ENCODE measurements around the gene NINJ2.
A peak's percentile ranks its signal among the peaks of the same experiment; 100 is the strongest.

NINJ2 gene

GRCh38 chr12:571795-572531 lies 91.3 kb downstream of the NINJ2 start:
- DNase-seq = no peak

GRCh38 chr12:570921-571794 lies 92.1 kb downstream of the NINJ2 start:
- DNase-seq = peak in 11 of 51 donors; percentile 13 to 56 (median 25)

DNA sequence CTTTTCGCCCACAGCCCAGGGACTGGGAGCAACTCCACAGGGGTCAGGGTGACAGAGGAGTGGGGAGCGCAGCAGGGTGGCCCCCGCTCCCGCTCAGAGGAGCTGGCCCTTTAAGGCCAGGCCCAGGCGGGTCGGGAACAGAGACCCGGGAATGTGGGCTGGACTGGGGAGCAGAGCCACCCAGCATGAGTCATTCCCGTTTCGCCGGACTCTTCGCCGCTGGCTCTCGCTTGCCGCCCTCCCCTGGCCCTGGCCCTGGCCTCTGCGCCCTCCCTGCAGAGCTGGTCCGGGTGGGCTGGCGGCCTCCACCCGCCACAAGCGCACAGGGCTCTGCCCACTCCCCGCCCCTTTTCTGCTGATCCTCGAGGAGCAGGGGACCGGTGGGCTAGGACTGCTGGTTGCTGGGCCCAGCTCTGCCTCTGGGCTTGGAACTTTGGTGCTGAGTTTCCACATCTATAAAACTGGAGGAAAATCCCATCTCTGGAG lies 92.8 kb downstream of the NINJ2 start:
- DNase-seq = peak in 12 of 51 donors; percentile 13 to 49 (median 38)

- peak; percentile 14 to 88 (median 63) for DNase-seq
Observed at GRCh38 chr12:569803-570434, 93.3 kb downstream of the NINJ2 start.

GRCh38 chr12:569091-569676 lies 94.1 kb downstream of the NINJ2 start:
- DNase-seq = no peak

- no peak for DNase-seq
Observed at GRCh38 chr12:568486-568885, 94.8 kb downstream of the NINJ2 start.

GRCh38 chr12:565589-566105 lies 97.6 kb downstream of the NINJ2 start:
- no peak for DNase-seq

GRCh38 chr12:565161-565560 lies 98.1 kb downstream of the NINJ2 start:
- no peak for DNase-seq

DNA sequence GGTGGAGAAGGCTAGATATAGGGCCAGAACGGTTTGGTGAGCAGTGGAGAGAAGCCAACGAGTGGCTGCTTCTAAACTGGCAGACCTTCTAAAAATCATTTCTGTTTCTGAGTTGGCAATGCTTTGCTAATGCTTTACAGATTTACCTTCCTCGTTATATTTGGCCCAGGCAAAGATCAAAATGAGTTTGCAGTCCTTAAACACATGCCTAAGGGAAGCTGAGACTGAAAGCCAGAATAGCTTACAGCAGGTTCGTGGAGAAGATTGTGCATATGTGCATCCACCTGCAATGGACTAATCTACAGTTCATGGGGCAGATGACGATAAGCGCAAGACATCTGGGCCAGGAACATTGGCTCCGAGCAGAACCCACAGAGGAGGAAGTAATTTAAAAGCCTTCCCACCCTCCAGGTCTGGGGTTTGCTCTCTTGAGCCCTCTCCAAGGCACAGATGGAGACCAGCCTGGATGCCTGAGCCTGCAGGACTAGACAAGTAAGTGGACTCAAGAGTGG lies 99.4 kb downstream of the NINJ2 start:
- DNase-seq = no peak

DNA sequence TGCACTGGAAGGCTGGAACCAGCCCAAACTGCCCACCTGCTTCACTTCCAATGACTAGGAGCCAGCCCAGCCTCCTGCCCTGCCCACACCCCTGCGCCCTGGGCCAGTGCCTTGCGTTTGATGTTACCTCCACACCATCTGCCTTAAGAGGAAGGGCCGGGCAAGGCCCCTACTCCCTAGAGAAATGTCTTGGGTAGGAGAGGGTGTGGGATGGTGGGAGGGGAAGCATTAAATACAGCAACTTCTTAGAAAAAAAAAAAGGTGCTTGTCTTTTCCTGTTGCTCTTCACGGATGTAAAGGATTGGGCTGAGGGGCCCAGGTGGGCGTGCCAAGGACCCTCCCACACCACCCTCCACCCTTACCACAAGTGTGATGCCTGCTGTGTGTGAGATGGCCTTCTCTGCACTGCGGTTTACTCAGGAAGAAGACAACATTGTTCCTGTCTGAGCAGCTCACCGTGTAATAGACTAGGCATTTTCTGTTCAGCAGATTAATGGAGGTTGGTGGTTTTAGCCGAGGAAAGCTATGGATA lies 99.9 kb downstream of the NINJ2 start:
- DNase-seq = no peak

GRCh38 chr12:562634-563033 lies 100.6 kb downstream of the NINJ2 start:
- no peak for DNase-seq

DNA sequence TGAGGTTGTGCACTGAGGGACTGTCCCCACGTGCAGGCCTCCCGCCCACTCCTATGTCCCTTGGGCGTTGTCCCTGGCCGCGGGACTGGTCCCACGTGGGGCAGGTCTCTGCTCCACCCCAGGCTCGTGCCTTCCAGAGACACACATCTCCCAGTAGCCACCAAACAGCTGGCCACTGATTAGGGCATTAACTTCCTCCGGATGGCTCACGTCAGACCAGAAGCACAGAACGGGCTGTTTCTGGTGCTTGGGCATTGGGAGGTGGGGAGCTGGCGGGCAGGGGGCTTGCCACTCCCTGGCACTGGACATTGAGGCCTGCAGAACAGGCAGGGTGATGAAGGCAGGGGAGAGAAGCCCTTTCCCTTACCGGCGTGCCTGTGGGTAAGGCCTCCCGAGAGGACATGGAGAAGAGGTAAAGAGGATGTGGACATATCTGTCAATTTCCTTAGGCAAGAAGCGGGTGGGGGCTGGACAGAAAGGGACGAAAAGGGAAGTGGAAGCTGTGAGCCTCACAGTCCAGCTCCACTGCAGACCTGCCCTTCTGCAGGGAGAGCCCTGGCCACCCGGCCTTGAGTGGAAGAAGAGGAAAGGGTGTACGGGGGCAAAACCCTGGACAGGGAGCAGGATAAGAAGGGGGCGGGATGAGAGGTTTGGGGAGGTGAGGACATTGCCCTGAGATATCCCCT lies 101.2 kb downstream of the NINJ2 start:
- DNase-seq = peak in 10 of 51 donors; percentile 14 to 55 (median 33)

DNA sequence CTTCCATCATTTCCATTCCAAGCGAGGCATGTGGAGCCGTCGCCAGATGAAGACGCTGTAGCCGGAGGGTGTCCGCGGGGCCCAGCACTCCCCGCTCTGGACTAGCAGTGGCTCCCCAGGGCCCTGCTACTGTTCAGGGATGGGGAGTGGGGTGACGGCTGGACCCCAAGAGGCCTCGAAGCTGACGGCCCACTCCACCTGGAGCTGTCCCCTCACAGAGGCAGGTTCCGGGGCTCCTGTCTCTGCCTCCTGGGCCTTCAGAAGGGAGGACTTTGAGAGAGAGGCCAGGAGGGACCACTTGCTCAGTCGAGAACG lies 101.9 kb downstream of the NINJ2 start:
- DNase-seq = no peak

GRCh38 chr12:560691-561390 lies 102.4 kb downstream of the NINJ2 start:
- no peak for DNase-seq

DNA sequence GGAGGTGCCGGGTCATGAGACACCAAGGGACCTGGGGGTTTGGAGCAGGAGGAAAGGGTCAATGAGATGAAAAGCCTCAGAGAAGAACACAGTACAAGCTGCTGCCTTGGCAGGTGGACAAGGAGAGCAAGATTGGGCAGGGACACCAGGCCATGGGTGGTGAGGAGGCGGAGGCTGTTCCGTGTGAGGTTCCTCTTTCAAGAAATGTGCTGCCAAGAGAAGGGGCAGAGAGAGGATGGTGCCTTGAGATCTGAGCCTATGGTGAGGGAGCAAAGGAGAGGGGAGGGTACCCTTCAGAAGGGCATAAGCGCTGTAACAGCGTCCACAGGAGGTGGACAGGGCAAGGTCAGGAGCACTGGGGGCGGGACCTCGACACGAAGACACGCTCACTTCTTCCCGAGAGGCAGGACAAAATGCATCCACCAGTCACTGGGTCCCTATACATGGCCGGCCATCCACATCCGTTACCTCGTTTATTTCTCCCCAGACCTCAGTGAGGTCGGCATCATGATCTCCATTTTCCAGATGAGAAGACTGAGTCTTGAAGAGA lies 103.3 kb downstream of the NINJ2 start:
- no peak for DNase-seq

DNA sequence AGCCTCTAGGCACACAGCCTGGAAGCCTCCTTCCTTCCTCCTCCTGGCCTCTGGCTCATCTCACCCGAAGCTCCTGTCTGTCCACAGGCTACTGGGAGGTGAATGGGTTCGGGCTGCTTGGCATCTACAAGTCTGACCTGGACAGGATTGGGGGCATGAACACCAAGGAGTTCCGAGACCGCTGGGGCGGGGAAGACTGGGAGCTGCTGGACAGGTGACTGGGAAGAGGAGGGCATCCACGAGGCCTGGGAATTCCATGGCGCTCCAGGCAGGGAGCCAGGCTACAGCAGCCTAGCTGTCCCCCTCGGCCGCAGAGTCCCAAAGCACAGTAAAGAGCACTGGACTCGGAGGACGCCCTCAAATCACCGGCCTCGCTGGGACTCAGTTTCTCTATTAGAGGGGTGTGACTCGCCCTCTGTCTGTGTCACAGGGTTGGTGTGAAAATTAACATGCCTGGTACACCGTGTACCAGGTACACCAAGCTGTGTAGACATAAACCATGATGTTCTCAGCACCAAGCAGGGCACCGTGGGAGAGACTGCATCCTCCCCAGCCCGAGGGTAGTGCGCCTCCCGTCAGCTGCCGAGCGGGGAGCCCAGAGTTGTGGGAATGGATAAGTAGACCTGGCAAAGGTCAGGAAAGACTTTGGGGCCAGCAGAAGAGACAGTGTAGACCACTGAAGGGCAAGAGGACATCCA lies 103.9 kb downstream of the NINJ2 start:
- DNase-seq = no peak

DNA sequence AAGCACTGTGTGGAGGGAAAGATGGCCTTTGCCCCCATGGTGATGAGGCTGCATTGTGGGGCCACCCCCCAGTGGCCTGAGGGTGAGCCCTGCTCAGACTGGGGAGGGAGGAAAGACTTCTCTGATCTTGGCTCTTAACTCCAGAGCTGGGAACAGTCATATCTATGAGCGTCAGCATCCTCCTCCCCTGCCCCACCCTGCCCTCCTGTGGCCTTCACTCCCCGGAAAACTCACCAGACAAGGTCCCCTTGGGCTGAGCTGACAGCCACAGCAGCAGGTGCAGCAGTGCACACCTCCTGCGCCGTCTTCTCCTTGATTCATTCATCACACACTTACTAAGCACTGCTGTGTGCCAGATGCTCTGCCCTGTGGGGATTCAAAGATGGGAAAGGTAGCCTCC lies 104.7 kb downstream of the NINJ2 start:
- no peak for DNase-seq

DNA sequence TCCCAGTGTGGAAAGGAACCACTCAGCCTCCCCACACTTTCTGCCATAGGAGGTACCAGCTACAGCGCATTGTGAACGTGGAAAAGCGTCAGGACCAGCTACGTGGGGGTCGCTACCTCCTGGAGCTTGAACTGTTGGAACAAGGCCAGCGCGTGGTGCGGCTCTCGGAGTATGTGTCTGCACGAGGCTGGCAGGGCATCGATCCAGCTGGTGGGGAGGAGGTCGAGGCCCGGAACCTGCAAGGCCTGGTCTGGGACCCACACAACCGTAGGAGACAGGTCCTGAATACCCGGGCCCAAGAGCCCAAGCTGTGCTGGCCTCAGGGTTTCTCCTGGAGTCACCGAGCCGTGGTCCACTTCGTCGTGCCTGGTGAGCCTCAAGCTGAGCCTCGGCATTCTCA lies 106.7 kb downstream of the NINJ2 start:
- no peak for DNase-seq

- DNase-seq = no peak
Observed at GRCh38 chr12:554001-554285, 109.3 kb downstream of the NINJ2 start.

All from hypothalamus (tissue), 51 donors.